K562 (cell line): Measurements from ENCODE around the gene RNASE7. TPM values are rescaled to one million over a fixed set of nuclear protein-coding genes. Genes with fewer than 3 reads are reported as not detected.
A peak's percentile ranks its signal among the peaks of the same experiment; 100 is the strongest.

Experiments used
- ATAC-seq: fragments of 200-7000 bp; cut with Tn5 transposase; 3 replicates; pipeline ENCODE4 v1.9.1; 2020; ENCODE audit warnings: moderate library complexity
- BruUV-seq: library from RNA; stranded (reverse); fragments of 400-500 nt; replicated peaks from 2 replicates; lab custom pipeline; 2021; lab: Mats Ljungman, UMichigan
- CTCF ChIA-PET: fragments of 300-600 bp; formaldehyde crosslinking; extraction: SDS; loops from one replicate; lab custom pipeline; 2021; ENCODE audit warnings: low intra/inter-chr PET ratio; lab: Yijun Ruan, JAX
- POLR2A ChIA-PET: fragments of 300-600, 350-650 bp; sonication (Branson Sonifier 250); formaldehyde crosslinking; extraction: SDS; loops from one replicate; lab custom pipeline; 2021; ENCODE audit warnings: antibody characterized with exemption, inconsistent platforms; lab: Yijun Ruan, JAX
- DNase-seq, 4 experiments: peaks; one replicate each; pipeline versions ENCODE4 v3.0.0 to v3.0.0-alpha.2; 2011 to 2018; ENCODE audit warnings: low spot score in 3 of 4, mixed read lengths in 3 of 4; ENCODE audit errors: extremely low read depth in 1 of 4
- FAIRE-seq: peaks from 2 replicates; lab custom pipeline; 2011; peaks lifted over from hg19 to GRCh38; lab: Jason Lieb, UNC
- H2AFZ ChIP-seq: 2 replicates; pipeline ENCODE4 v1.6.0; 2011; ENCODE audit warnings: low read depth, low read length, control low read depth, inconsistent platforms
- H3K27ac ChIP-seq: fragments of 200-600 bp; 3 replicates; pipeline ENCODE4 v1.8.0; 2011; ENCODE audit warnings: low read depth, mild to moderate bottlenecking, control low read depth, inconsistent platforms, low read length, moderate library complexity, mixed read lengths; ENCODE audit errors: extremely low read depth
- H3K27me3 ChIP-seq, 2 experiments: fragments of 300-600 bp in 1 of 2; 2 replicates in 1 of 2; 3 replicates in 1 of 2; pipeline versions ENCODE4 v1.6.0 to v1.8.0; 2011; ENCODE audit warnings: inconsistent platforms in 2 of 2, low read length in 2 of 2, mild to moderate bottlenecking in 1 of 2, mixed read lengths in 1 of 2, moderate library complexity in 1 of 2; ENCODE audit not compliant: control insufficient read depth in 2 of 2, insufficient read depth in 2 of 2
- H3K36me3 ChIP-seq: fragments of 300-600 bp; 3 replicates; pipeline ENCODE4 v1.8.0; 2011; ENCODE audit warnings: mild to moderate bottlenecking, low read length, inconsistent platforms; ENCODE audit not compliant: control insufficient read depth, insufficient read depth
- H3K4me1 ChIP-seq, 2 experiments: fragments of 200-600 bp in 1 of 2; replicated peaks in 1 of 2; 2 replicates in 1 of 2; 3 replicates in 1 of 2; pipeline versions ENCODE4 v1.5.1 to v1.8.0; 2011; ENCODE audit warnings: inconsistent platforms in 2 of 2, low read length in 2 of 2, mild to moderate bottlenecking in 1 of 2, mixed read lengths in 1 of 2, moderate library complexity in 1 of 2; ENCODE audit not compliant: control insufficient read depth in 2 of 2, insufficient read depth in 2 of 2
- H3K4me2 ChIP-seq: 2 replicates; pipeline ENCODE4 v1.6.1; 2011; ENCODE audit warnings: low read length, control low read depth, inconsistent platforms, mixed read lengths; ENCODE audit not compliant: insufficient read depth
- H3K4me3 ChIP-seq: fragments of 200-600 bp; sonication (generic), shearing (Covaris generic); 2 replicates; pipeline ENCODE4 v1.5.1; 2016; ENCODE audit warnings: control low read depth, inconsistent platforms
- H3K79me2 ChIP-seq: fragments of 200-600 bp; 3 replicates; pipeline ENCODE4 v1.8.0; 2011; ENCODE audit warnings: low read length, inconsistent platforms; ENCODE audit not compliant: control insufficient read depth, insufficient read depth
- H3K9ac ChIP-seq, 2 experiments: 2 replicates each; pipeline versions ENCODE4 v1.6.0 to v1.6.1; 2011; ENCODE audit warnings: low read depth in 2 of 2, low read length in 2 of 2, control low read depth in 1 of 2, inconsistent platforms in 1 of 2, mild to moderate bottlenecking in 1 of 2, mixed read lengths in 1 of 2; ENCODE audit not compliant: insufficient read depth in 1 of 2
- H3K9me1 ChIP-seq: one replicate; pipeline ENCODE4 v1.6.0; 2011; ENCODE audit warnings: inconsistent platforms, mild to moderate bottlenecking, low read length, moderate library complexity; ENCODE audit not compliant: control insufficient read depth, insufficient read depth
- H3K9me3 ChIP-seq: replicated peaks from 2 replicates; pipeline ENCODE4 v1.5.1; 2011; ENCODE audit warnings: low read depth, low read length, inconsistent platforms; ENCODE audit not compliant: control insufficient read depth, insufficient read depth
- H4K20me1 ChIP-seq: replicated peaks from 2 replicates; pipeline ENCODE4 v1.6.1; 2011; ENCODE audit warnings: low read length, inconsistent platforms, mixed read lengths; ENCODE audit not compliant: control insufficient read depth, insufficient read depth
- ARNT ChIP-seq, 2 experiments: fragments of 450-650 bp; IDR thresholded peaks; 2 replicates each; pipeline ENCODE4 v1.6.1; 2016; ENCODE audit warnings: mild to moderate bottlenecking in 1 of 2
- CBFB ChIP-seq: sonication (generic); formaldehyde crosslinking; IDR thresholded peaks from 2 replicates; pipeline ENCODE4 v1.4.0; 2020; ENCODE audit warnings: mild to moderate bottlenecking, missing genetic modification reagents
- CXXC5 ChIP-seq: fragments of 250-450 bp; sonication (Bioruptor Pico); IDR thresholded peaks from 2 replicates; pipeline ENCODE4 v1.8.0; 2022; ENCODE audit warnings: inconsistent platforms, mild to moderate bottlenecking, moderate library complexity
- FOXA1 ChIP-seq: fragments of 450-650 bp; IDR thresholded peaks from 2 replicates; pipeline ENCODE4 v1.6.1; 2016; ENCODE audit warnings: mild to moderate bottlenecking, borderline replicate concordance
- PRDM10 ChIP-seq: fragments of 450-650 bp; IDR thresholded peaks from 2 replicates; pipeline ENCODE4 v1.6.1; 2018; ENCODE audit not compliant: partially characterized antibody
- SNIP1 ChIP-seq: fragments of 450-650 bp; IDR thresholded peaks from 2 replicates; pipeline ENCODE4 v1.7.1; 2017; ENCODE audit warnings: low read depth, mild to moderate bottlenecking
- TFE3 ChIP-seq: fragments of 450-650 bp; formaldehyde crosslinking; IDR thresholded peaks from 2 replicates; pipeline ENCODE4 v1.4.0; 2020; ENCODE audit warnings: mild to moderate bottlenecking, mixed read lengths
- ZNF395 ChIP-seq: fragments of 200-800 bp; sonication (Bioruptor generic); IDR thresholded peaks from 2 replicates; pipeline ENCODE4 v1.6.1; 2017; ENCODE audit warnings: missing genetic modification characterization, missing compliant biosample characterization
- WGBS: fragments of 100-300 bp; shearing (Covaris generic); methylation state at CpG from one replicate; pipeline ENCODE4 v1.1.6; 2016; ENCODE audit warnings: low coverage, mixed read lengths; ENCODE audit not compliant: insufficient coverage; ENCODE audit errors: missing lambda C conversion rate; 5-methylcytosine and 5-hydroxymethylcytosine counted together
- in situ Hi-C: fragments of 300-500 bp; cut with MboI; formaldehyde crosslinking; loops from 4 replicates; pipeline ENCODE4 v1.15.0; 2018; ENCODE audit warnings: inconsistent platforms, mixed read lengths
- intact Hi-C: fragments of 100-400 bp; cut with micrococcal nuclease; formaldehyde crosslinking; loops from 2 replicates; pipeline ENCODE4 v1.14.2; 2022
- polyA plus RNA-seq, 8 experiments: library from polyadenylated mRNA; depleted of rRNA in 4 of 8; stranded (reverse) in 5 of 8; unstranded in 3 of 8; fragments of >200 nt; fragmentation: Nextera tagmentation in 2 of 8; fragmentation: Illumina TruSeq in 1 of 8; extraction: Ambion mirVana in 2 of 8; extraction: Trizol in 1 of 8; gene quantifications; 2 replicates each; pipeline versions ENCODE4 v1.2.1 to v1.2.3, GENCODE V29; 2011 to 2014; ENCODE audit warnings: inconsistent platforms in 1 of 8, missing spikeins in 1 of 8
- total RNA-seq, 7 experiments: library from RNA; depleted of rRNA in 6 of 7; stranded (reverse); fragments of >200 nt in 6 of 7; fragmentation: Illumina TruSeq in 2 of 7; extraction: Trizol in 2 of 7; gene quantifications; 2 replicates each; pipeline versions ENCODE4 v1.2.1 to v1.2.3, GENCODE V29; 2011 to 2021; ENCODE audit warnings: low replicate concordance in 1 of 7

RNASE7 gene
- total and polyA plus RNA-seq, 9 of the 15 experiments (the other 6 are each of a cell fraction or from before 2014, with no cell fraction given): not detected

- TF ChIP-seq ZNF395: no peak
- TF ChIP-seq CBFB (CRISPR knock-in tag): no peak
- TF ChIP-seq CXXC5 (CRISPR knock-in tag): no peak
- TF ChIP-seq ARNT (IDR thresholded peaks at IDR 0.05): no peak
Measured at GRCh38 chr14:21038441-21039422, 3.4 kb upstream of the RNASE7 start (continued).

- H3K27ac ChIP-seq: no peak overlapping the region
- intact Hi-C loops: loop anchor here (1.0 to 5.0 kb wide), 3 partner anchors 25 to 342 kb away; no protein-coding TSS in a partner anchor
- FAIRE-seq (peak; percentile 95), DNase-seq (peak in 2 of 4 experiments; percentile 64 to 73), ATAC-seq (peak; percentile 92)
- no peaks in the 10 kb centered on the region for H3K9me3 ChIP-seq
- BruUV-seq: no TSS peak
- peaks cover 5 to 25% of the 10 kb centered on the region in 2 experiments; a peak in 4 of 5 replicates for H3K4me1 ChIP-seq
- ChIA-PET CTCF (interaction anchor here (0.6 to 2.8 kb wide), 6 partner anchors 21 to 431 kb away, joined by 3 to 33 read pairs (median 4); no protein-coding TSS in a partner anchor), POLR2A (interaction anchor here (0.6 to 2.6 kb wide), 3 partner anchors 13 to 24 kb away, joined by 3 to 15 read pairs (median 4); no protein-coding TSS in a partner anchor)
- H3K4me2 ChIP-seq: no peak overlapping the region
- peak overlapping the region; percentile 65 for H2AFZ ChIP-seq
- H3K4me3 ChIP-seq: no peak overlapping the region
- no peaks in the 10 kb centered on the region for H3K79me2 ChIP-seq
- no peaks in the 10 kb centered on the region for H3K27me3 ChIP-seq
- no peaks in the 10 kb centered on the region for H3K36me3 ChIP-seq
- no peaks in the 10 kb centered on the region for H4K20me1 ChIP-seq
- H3K9ac ChIP-seq: no peak overlapping the region
- 31% methylated on average over 8 of the region's 8 CpGs for WGBS
- in situ Hi-C loops: no loop called here
- no peaks in the 10 kb centered on the region for H3K9me1 ChIP-seq
- TF ChIP-seq TFE3 (CRISPR knock-in tag) (no peak), FOXA1 (no peak), PRDM10 (no peak), SNIP1 (no peak)
Measured at GRCh38 chr14:21039585-21040369, 2.4 kb upstream of the RNASE7 start.
